ENCODE measurements around the gene MTHFD1L.

The MTHFD1L gene

DNA sequence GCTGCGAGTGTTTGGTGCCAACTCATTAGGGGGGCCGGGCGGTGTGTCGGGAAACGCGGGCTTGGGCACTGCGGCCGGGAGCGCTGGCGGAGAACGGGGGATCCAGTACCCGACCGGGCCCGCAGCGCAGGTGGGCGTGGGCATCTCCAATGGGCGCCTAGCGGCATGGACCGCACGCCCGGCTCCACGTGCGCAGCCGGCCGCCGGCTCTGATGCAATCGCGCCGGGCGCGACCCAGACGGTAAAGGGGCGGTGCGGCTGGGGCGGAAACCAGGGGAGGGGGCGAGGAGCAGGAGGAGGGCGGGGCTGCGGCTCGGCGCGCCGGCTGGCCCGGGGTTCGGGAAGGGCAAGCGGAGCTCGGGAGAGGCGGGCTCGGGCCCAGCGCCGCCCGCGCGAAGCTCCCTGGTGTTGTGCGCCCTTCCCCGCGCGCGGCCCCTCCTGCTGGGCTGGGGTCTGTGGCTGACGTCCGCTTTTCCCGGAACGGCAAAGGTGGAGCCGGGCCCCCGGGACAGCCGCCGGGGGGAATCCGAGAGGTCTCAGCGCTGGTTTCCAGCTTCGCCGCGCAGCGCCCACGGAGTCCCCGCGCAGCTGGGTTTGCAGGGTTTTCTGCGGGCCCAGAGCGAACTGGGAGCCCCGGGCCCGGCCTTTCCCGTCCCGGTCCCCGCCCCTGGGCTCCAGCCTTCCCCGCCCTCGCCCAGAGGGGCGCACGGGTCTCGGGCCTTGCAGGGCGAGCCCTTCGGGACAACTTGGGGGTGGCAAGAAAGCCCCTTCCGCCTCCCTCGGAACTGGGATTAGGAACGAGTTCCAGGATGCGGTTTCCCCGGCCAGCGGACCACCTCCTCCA, 867 bp downstream of the MTHFD1L start:
- peak; percentile 78 for DNase-seq

- no peak for DNase-seq
These were observed 1.5 kb downstream of the MTHFD1L start for GRCh38 chr6:150866991-150867501.

- no peak for DNase-seq
These were observed 3.3 kb downstream of the MTHFD1L start for GRCh38 chr6:150868759-150869158.

DNA sequence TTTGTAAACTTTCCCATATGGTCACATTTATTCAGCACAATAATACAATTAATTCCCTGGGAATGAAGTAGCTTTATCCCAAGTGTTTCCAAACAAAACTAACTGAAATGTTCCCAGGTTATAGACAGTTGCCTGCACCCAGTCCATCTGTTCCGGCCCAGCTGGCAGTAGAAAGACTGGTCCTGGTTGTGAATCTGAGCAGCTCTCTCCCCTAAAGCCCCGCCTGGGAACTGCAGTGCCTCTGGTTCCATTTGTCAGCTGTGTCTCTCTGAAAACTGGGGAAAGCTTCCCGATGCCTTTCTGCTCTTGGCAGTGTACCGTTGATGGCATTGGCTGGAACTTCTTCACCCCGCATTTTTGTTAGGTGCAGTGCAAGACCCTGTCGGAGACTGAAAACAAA, 8.7 kb downstream of the MTHFD1L start:
- no peak for DNase-seq

GRCh38 chr6:150875841-150876240, 10.3 kb downstream of the MTHFD1L start:
- no peak for DNase-seq

- DNase-seq = no peak
These were observed 11.1 kb downstream of the MTHFD1L start for GRCh38 chr6:150876598-150876997.

DNA sequence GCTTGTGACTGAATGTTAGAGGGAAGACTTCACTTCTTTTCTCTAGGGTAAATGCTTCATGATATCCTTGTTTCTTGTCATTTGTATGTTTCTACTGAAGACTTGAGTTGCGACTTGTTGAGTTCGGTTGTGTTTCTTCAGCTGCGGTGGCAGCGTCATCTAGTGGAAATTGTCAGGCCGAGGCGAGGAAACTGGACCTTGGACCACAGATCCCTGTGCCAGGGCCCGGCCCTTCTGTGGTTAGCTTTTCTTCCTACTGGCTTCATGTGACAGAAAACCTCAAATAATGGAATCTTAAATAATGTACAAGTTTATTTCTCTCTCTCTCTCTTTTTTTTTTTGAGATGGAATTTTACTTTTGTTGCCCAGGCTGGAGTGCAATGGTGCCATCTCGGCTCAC, 12.4 kb downstream of the MTHFD1L start:
- no peak for DNase-seq

DNA sequence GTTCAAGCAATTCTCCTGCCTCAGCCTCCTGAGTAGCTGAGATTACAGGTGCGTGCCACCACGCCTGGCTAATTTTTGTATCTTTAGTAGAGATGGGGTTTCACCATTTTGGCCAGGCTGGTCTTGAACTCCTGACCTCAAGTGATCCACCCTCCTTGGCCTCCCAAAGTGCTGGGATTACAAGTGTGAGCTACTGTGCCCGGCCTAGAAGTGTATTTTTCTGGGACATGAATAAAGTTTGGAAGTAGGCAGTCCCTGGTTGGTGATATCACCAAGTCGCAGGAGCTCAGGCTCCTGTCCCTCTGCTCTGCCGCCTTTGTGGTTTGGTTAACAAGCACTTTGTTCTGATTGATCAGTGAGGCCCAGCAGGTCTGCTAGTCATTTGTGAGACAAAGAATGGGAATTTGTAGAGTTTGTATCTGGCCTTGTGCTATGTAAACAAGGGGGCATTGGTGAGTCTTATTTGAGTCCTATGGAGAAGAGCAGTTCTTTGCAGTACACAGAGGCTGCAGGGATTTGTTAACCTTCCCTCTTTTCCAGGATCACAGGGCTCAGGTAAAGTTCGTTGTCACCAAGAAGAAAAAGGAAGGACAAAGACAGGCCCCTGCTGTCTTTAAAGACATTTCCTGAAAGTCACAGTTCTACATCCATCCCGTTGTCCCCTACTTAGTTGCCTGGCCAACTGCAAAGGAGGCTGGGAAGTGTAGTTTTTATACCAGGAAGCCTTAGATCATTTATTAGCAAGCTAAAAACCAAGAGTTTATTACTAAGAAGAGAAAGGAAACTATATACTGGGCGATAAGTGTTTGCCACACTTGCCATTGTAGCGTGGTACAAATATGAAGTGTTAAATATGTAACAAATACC, 13.1 kb downstream of the MTHFD1L start:
- no peak for DNase-seq

- no peak for DNase-seq
These were observed 14.8 kb downstream of the MTHFD1L start for GRCh38 chr6:150880336-150880735.

GRCh38 chr6:150881911-150882481, 16.5 kb downstream of the MTHFD1L start:
- no peak for DNase-seq

GRCh38 chr6:150883521-150883920, 18.0 kb downstream of the MTHFD1L start:
- no peak for DNase-seq

- DNase-seq = no peak
These were observed 20.7 kb downstream of the MTHFD1L start for GRCh38 chr6:150886155-150886554.

GRCh38 chr6:150887978-150888563, 22.6 kb downstream of the MTHFD1L start:
- no peak for DNase-seq

GRCh38 chr6:150890346-150890745, 24.8 kb downstream of the MTHFD1L start:
- DNase-seq = no peak

- peak; percentile 60 for DNase-seq
These were observed 26.5 kb downstream of the MTHFD1L start for GRCh38 chr6:150891888-150892485.

DNA sequence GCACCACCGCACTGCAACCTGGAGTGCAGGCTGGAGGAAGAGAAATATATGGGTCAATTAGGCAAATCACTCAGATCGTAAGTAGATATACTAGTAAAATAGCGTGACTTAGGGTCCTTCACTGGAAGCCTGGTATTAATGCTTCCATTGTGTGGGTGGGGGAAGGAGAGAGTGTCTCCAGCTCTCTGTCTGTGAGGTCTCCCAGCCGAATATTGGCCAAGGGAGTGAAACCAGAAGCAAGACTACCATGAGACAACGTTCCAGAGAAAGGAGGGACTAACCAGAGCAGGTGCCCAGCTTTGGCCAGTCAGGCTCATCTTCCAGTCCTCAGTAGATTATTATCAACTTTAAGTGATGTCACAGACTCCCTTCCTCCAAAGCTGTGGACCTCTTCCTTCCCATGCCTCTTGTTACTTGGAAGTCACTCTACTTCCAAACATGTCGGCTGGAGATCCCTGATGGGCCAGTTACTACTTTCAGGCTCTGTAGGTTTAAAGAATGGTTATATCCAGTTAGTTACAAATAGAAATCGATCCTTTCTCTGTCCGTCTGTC, 28.8 kb downstream of the MTHFD1L start:
- no peak for DNase-seq

DNA sequence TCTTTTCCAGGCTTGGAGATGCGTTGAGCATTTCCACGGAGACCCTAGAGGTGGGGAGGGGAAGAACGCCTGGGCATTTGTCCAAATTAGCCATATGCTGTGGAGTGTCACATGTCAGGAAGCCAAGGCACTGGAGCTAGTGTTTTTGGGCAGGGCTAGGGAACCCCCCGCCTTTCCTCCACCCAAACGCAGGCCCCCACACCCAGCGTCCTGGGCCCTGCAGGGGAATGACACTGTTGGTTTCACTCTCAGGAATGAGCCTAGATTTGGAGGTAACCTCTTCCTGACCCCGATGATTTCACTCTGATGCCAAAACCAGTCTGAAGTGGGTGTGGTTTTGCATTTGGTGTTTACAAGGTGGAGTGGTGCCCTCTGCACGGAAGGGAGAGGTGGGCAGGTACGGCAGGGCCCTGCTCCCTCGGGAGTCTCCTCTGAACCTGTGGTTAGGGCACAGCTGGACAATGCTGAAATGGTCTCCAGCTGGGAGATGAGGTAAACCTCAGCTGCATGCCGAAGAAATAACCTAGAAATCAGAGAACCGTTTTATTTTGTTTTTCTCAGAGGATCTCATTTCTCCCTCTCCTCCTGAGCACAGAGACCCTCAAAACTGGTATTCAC, 29.5 kb downstream of the MTHFD1L start:
- DNase-seq = no peak

- DNase-seq = no peak
These were observed 30.6 kb downstream of the MTHFD1L start for GRCh38 chr6:150895928-150896632.

DNA sequence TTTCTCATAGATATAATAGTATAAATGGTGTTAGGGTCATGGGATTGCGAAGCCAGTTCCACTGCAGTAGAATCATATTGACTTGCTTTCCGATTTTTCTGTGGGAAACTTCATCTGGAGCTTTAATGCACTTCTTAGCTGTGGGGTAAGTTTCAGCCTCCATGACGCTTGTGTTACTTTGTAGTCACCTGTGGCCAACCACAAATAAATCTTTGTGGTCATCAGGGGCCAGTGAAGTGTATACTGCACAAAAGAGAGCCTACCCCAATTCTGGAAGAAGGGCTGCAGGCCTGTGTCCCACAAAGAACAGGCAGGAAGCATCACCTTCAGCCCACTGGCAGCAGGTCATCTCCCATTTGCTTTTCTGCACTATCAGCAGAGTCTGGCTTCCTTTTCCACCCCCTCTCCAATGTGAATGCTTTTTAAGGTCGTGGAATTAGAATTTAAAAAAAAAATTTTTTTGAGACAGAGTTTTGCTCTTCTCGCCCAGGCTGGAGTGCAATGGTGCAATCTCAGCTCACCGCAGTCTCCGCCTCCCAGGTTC, 32.0 kb downstream of the MTHFD1L start:
- no peak for DNase-seq

GRCh38 chr6:150898399-150899170, 33.1 kb downstream of the MTHFD1L start:
- no peak for DNase-seq

All from activated T-cell treated with anti-CD3 and anti-CD28 coated beads, Interleukin-2, amount 50 U/mL, for 1 hour (primary cell).